Fibroblast of villous mesenchyme (primary cell): Measurements from ENCODE around the gene SEPTIN12. TPM values are rescaled to one million over a fixed set of nuclear protein-coding genes. Genes with fewer than 3 reads are reported as not detected.
"Not testable (repeated sequence)": the region's sequence is repeated elsewhere in the genome, so short reads cannot be mapped to it uniquely, and the experiment has no call there.

Experiments
- DNase-seq: peaks from one replicate; pipeline ENCODE4 v3.0.0-alpha.2; 2010; ENCODE audit warnings: low read depth
- H3K4me3 ChIP-seq: 2 replicates; pipeline ENCODE4 v1.5.1; 2011; ENCODE audit warnings: low read depth, mild to moderate bottlenecking, low read length
- CTCF ChIP-seq: IDR thresholded peaks from 2 replicates; pipeline ENCODE4 v1.5.1; 2012; ENCODE audit warnings: low read depth, mild to moderate bottlenecking, low read length; ENCODE audit not compliant: insufficient read depth
- total RNA-seq: library from RNA; depleted of rRNA; stranded (reverse); fragments of >200 nt; gene quantifications from 2 replicates; pipeline ENCODE4 v1.2.3, GENCODE V29; 2012

The SEPTIN12 gene
- total RNA-seq, 1 donor = not detected

GRCh38 chr16:4785758-4786433 is 2.2 kb downstream of the SEPTIN12 start:
- no peak overlapping the region for H3K4me3 ChIP-seq
- no peak for TF ChIP-seq CTCF
- no peak for DNase-seq

- DNase-seq = not testable (repeated sequence)
Measured at GRCh38 chr16:4784444-4784987, 3.6 kb downstream of the SEPTIN12 start.

DNA sequence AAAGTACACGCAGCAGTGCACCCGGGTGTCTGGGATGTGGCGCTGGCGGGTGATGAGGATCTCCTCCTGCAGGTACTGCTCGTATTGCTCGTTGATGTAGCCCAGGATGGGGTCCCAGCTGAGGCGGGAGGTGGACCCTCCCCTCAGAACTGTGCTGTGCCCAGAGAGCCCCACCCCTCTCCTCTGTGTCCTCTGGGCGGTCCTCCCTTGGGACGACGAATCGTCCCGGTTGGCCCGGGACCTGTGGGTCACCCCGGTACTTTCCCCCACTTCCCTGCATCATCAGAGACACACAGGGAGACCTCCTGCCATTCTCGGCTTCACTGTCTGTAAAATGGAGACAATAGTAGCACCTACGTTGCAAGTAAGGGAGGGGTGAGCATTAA is 4.2 kb downstream of the SEPTIN12 start:
- no peak for DNase-seq
- no peak for TF ChIP-seq CTCF
- no peak overlapping the region for H3K4me3 ChIP-seq

More at GRCh38 chr16:4784444-4784987, 3.6 kb downstream of the SEPTIN12 start:
- H3K4me3 ChIP-seq = not testable (repeated sequence)

GRCh38 chr16:4783251-4783950 is 4.7 kb downstream of the SEPTIN12 start:
- no peak for TF ChIP-seq CTCF
- H3K4me3 ChIP-seq = no peak overlapping the region
- no peak for DNase-seq

DNA sequence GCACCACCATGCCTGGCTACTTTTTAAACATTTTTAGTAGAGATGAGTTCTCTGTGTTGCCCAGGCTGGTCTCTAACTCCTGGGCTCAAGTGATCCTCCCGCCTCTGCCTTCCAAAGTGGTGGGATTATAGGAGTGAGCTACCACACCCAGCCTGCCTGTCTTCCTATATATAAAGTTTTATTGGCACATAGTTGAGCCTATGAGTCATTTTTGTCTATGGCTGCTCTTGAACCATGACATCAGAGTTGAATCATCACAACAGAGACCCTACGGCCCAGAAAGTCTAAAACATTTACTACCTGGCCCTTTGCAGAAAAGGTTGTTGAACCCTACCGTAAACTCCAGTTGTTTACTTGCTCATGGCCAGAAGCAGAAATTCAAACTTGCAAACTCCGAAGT is 7.9 kb downstream of the SEPTIN12 start:
- DNase-seq = peak; percentile 34
- no peak overlapping the region for H3K4me3 ChIP-seq
- no peak for TF ChIP-seq CTCF

DNA sequence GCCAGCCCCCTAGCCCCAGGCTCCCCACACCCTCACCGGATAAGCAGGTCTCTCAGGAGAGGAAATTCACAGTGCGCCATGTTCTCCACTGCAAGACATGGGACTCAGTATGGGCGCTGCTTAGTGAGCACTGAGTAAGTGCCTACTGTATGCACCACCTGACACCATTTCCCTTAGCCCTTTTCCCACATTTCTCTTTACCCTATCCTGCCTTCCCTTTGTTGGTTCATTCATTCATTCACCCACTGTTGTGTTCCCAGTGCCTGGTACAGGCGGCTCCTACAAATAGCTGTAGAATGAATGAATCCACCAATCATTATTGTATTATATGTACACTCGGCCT is 10.1 kb downstream of the SEPTIN12 start:
- DNase-seq = no peak
- no peak overlapping the region for H3K4me3 ChIP-seq
- TF ChIP-seq CTCF = no peak

DNA sequence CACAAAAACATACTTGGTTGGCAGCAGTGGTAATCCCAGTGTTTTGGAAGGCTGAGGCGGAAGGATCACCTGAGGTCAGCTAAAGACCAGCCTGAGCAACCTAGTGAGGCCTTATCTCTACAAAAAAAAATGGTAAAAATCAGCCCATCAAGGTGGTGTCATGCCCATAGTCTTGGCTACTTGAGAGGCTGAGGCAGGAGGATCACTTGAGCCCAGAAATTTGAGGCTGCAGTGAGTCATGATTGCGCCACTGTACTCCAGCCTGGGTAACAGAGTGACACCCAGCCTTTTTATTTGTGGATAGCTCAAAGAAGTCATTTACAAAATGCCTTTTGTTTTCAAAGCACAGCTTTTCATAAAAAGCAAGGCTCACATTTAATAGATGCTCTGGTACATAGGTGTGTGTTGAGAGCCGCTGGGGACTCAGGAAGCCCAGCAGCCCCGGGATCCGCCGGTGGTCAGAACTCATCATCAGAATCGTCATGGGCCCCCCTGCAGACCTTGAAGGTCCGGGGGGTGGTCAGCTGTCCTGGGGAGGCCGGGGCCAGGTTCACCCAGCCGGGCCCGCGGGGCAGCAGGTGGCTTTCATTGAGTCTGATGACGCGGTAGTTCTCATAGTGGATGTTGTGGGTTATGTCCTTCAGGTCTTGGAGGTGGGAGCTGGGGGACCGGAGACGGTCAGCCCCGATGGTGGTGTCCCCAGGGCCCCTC is 10.7 kb downstream of the SEPTIN12 start:
- no peak overlapping the region for H3K4me3 ChIP-seq
- TF ChIP-seq CTCF = no peak
- no peak for DNase-seq
